ENCODE measurements around the gene RAD9A.

GRCh38 chr11:67409261-67409666, 17.5 kb downstream of the RAD9A start:
- TF ChIP-seq, protein P1, sequence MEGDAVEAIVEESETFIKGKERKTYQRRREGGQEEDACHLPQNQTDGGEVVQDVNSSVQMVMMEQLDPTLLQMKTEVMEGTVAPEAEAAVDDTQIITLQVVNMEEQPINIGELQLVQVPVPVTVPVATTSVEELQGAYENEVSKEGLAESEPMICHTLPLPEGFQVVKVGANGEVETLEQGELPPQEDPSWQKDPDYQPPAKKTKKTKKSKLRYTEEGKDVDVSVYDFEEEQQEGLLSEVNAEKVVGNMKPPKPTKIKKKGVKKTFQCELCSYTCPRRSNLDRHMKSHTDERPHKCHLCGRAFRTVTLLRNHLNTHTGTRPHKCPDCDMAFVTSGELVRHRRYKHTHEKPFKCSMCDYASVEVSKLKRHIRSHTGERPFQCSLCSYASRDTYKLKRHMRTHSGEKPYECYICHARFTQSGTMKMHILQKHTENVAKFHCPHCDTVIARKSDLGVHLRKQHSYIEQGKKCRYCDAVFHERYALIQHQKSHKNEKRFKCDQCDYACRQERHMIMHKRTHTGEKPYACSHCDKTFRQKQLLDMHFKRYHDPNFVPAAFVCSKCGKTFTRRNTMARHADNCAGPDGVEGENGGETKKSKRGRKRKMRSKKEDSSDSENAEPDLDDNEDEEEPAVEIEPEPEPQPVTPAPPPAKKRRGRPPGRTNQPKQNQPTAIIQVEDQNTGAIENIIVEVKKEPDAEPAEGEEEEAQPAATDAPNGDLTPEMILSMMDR (IDR thresholded peaks at IDR 0.05): no peak
- TF ChIP-seq POLR2A (IDR thresholded peaks at IDR 0.05) (no peak), POLR2AphosphoS5 (IDR thresholded peaks at IDR 0.05) (no peak)

Data from breast epithelium (tissue), 3 donors.